Activated CD8-positive, alpha-beta memory T cell treated with anti-CD3 and anti-CD28 coated beads, Interleukin-2, amount 50 U/mL, for 1 hour (primary cell): ENCODE measurements around the gene SFT2D2.
"Not testable (repeated sequence)": the region's sequence is repeated elsewhere in the genome, so short reads cannot be mapped to it uniquely, and the experiment has no call there.

Source experiments
- DNase-seq: peaks from one replicate; pipeline ENCODE4 v3.0.0-alpha.2; 2020; ENCODE audit errors: extremely low read depth

SFT2D2 gene

GRCh38 chr1:168225476-168226190 is at the start of gene SFT2D2:
Gene SFT2D2 (plus strand): TSS chr1:168226004. CDS start chr1:168226080, 76 bp downstream.
- peak; percentile 29 for DNase-seq

GRCh38 chr1:168178227-168178637 is 47.6 kb upstream of the SFT2D2 start:
- DNase-seq = no peak

- DNase-seq = peak; percentile 80
Measured at GRCh38 chr1:168178638-168179437, 47.0 kb upstream of the SFT2D2 start, which contains the start of gene TIPRL. Gene TIPRL (plus strand): TSS chr1:168178962. CDS start chr1:168179078, 116 bp downstream.

- DNase-seq = no peak
Measured at GRCh38 chr1:168179438-168180147, 46.2 kb upstream of the SFT2D2 start.

- DNase-seq = no peak
Measured at GRCh38 chr1:168180148-168180524, 45.7 kb upstream of the SFT2D2 start.

GRCh38 chr1:168181063-168181720 is 44.6 kb upstream of the SFT2D2 start:
- DNase-seq = not testable (repeated sequence)

GRCh38 chr1:168187177-168187576 is 38.6 kb upstream of the SFT2D2 start:
- no peak for DNase-seq

GRCh38 chr1:168190403-168190802 is 35.4 kb upstream of the SFT2D2 start:
- DNase-seq = no peak

GRCh38 chr1:168195199-168196135 is 30.3 kb upstream of the SFT2D2 start:
- DNase-seq = no peak

GRCh38 chr1:168199056-168199455 is 26.7 kb upstream of the SFT2D2 start:
- DNase-seq = no peak

GRCh38 chr1:168202941-168203654 is 22.7 kb upstream of the SFT2D2 start:
- no peak for DNase-seq

- no peak for DNase-seq
Measured at GRCh38 chr1:168206111-168206510, 19.7 kb upstream of the SFT2D2 start.

- DNase-seq = not testable (repeated sequence)
Measured at GRCh38 chr1:168207673-168208072, 18.1 kb upstream of the SFT2D2 start.

- no peak for DNase-seq
Measured at GRCh38 chr1:168210312-168210711, 15.5 kb upstream of the SFT2D2 start.

- no peak for DNase-seq
Measured at GRCh38 chr1:168213349-168213748, 12.5 kb upstream of the SFT2D2 start.

GRCh38 chr1:168216171-168216570 is 9.6 kb upstream of the SFT2D2 start:
- DNase-seq = no peak

- no peak for DNase-seq
Measured at GRCh38 chr1:168217664-168218063, 8.1 kb upstream of the SFT2D2 start.

- no peak for DNase-seq
Measured at GRCh38 chr1:168218658-168219057, 7.1 kb upstream of the SFT2D2 start.

- no peak for DNase-seq
Measured at GRCh38 chr1:168220470-168220871, 5.3 kb upstream of the SFT2D2 start.

- no peak for DNase-seq
Measured at GRCh38 chr1:168221275-168221674, 4.5 kb upstream of the SFT2D2 start.
